Left hindlimb (tissue), 1 donor: ENCODE results near the gene BICD1.
"Not testable (repeated sequence)": the region's sequence is repeated elsewhere in the genome, so short reads cannot be mapped to it uniquely, and the experiment has no call there.

Experiments
- DNase-seq: peaks from one replicate; pipeline ENCODE4 v3.0.0-alpha.2; 2018

BICD1 gene

GRCh38 chr12:32196250-32197198 lies 89.9 kb downstream of the BICD1 start:
- DNase-seq = no peak

GRCh38 chr12:32197421-32197820 lies 90.8 kb downstream of the BICD1 start:
- no peak for DNase-seq

GRCh38 chr12:32198555-32198954 lies 91.9 kb downstream of the BICD1 start:
- no peak for DNase-seq

- DNase-seq = no peak
Measured at GRCh38 chr12:32201096-32201495, 94.4 kb downstream of the BICD1 start.

GRCh38 chr12:32201976-32202375 lies 95.3 kb downstream of the BICD1 start:
- DNase-seq = no peak

GRCh38 chr12:32205731-32206130 lies 99.1 kb downstream of the BICD1 start:
- no peak for DNase-seq

- no peak for DNase-seq
Measured at GRCh38 chr12:32208355-32208754, 101.7 kb downstream of the BICD1 start.

GRCh38 chr12:32211066-32211899 lies 104.6 kb downstream of the BICD1 start:
- DNase-seq = no peak

GRCh38 chr12:32211900-32212156 lies 105.2 kb downstream of the BICD1 start:
- DNase-seq = no peak

GRCh38 chr12:32214723-32215122 lies 108.1 kb downstream of the BICD1 start:
- no peak for DNase-seq

GRCh38 chr12:32217354-32218310 lies 111.0 kb downstream of the BICD1 start:
- no peak for DNase-seq

- no peak for DNase-seq
Measured at GRCh38 chr12:32223941-32224340, 117.3 kb downstream of the BICD1 start.

- DNase-seq = no peak
Measured at GRCh38 chr12:32226768-32227167, 120.1 kb downstream of the BICD1 start.

- no peak for DNase-seq
Measured at GRCh38 chr12:32229971-32230612, 123.4 kb downstream of the BICD1 start.

- DNase-seq = no peak
Measured at GRCh38 chr12:32230613-32230993, 124.0 kb downstream of the BICD1 start.

GRCh38 chr12:32231361-32231760 lies 124.7 kb downstream of the BICD1 start:
- DNase-seq = not testable (repeated sequence)

GRCh38 chr12:32233568-32233967 lies 126.9 kb downstream of the BICD1 start:
- no peak for DNase-seq

GRCh38 chr12:32235251-32235650 lies 128.6 kb downstream of the BICD1 start:
- no peak for DNase-seq

GRCh38 chr12:32240162-32240561 lies 133.5 kb downstream of the BICD1 start:
- DNase-seq = no peak

- no peak for DNase-seq
Measured at GRCh38 chr12:32240831-32241230, 134.2 kb downstream of the BICD1 start.

GRCh38 chr12:32242641-32243040 lies 136.0 kb downstream of the BICD1 start:
- DNase-seq = no peak

GRCh38 chr12:32248441-32249140 lies 141.9 kb downstream of the BICD1 start:
- no peak for DNase-seq
